ENCODE results near the gene LAMA3. TPM values are rescaled to one million over a fixed set of nuclear protein-coding genes. Genes with fewer than 3 reads are reported as not detected.

Gene LAMA3
- total and polyA plus RNA-seq, 2 donors (not counting 1 experiment from before 2014, with no cell fraction given), result 0.75 to 13.2 TPM

GRCh38 chr18:23851470-23852002, 162.3 kb downstream of the LAMA3 start:
- no peaks in the 10 kb centered on the region for H3K36me3 ChIP-seq (ENCODE audit: control insufficient read depth, insufficient read depth, low read length)
- peaks cover 2% of the 10 kb centered on the region for H3K27me3 ChIP-seq (ENCODE audit: control insufficient read depth, insufficient read depth, low read length)
- H4K20me1 ChIP-seq (ENCODE audit: control insufficient read depth, extremely low read depth, insufficient read depth, low read length), result no peaks in the 10 kb centered on the region
- no peaks in the 10 kb centered on the region for H3K79me2 ChIP-seq (ENCODE audit: control insufficient read depth, insufficient read depth, low read length)
- no peak overlapping the region for H3K9ac ChIP-seq (ENCODE audit: insufficient read depth, low read length)
- H3K27ac ChIP-seq (ENCODE audit: insufficient read depth, low read length), result no peak overlapping the region
- H3K4me3 ChIP-seq (replicated peaks in 1 of 4; ENCODE audit: control extremely low read depth in 1 of 4, insufficient read depth in 1 of 4, low read depth in 3 of 4, low read length in 4 of 4), result no peak overlapping the region
- no peak overlapping the region for H3K4me2 ChIP-seq (ENCODE audit: extremely low read depth, insufficient read depth, low read length)
- DNase-seq (ENCODE audit: low read depth in 2 of 2), result no peak
- no peak for TF ChIP-seq CTCF (conservative IDR thresholded peaks at IDR 0.05 in 1 of 2, IDR thresholded peaks at IDR 0.05 in 1 of 2; ENCODE audit: low read depth in 1 of 2, low read length in 2 of 2)
- TF ChIP-seq EZH2 (IDR thresholded peaks at IDR 0.05; ENCODE audit: low read length, missing control alignments), result no peak
- no peaks in the 10 kb centered on the region for H3K4me1 ChIP-seq (ENCODE audit: control insufficient read depth, extremely low read depth, insufficient read depth, low read length)
- no peak overlapping the region for H2AFZ ChIP-seq (ENCODE audit: low read length)
- no peaks in the 10 kb centered on the region for H3K9me3 ChIP-seq (ENCODE audit: control insufficient read depth, insufficient read depth, low read depth, low read length)

GRCh38 chr18:23852236-23853045, 163.2 kb downstream of the LAMA3 start:
- DNase-seq (ENCODE audit: low read depth in 2 of 2), result no peak
- TF ChIP-seq EZH2 (IDR thresholded peaks at IDR 0.05; ENCODE audit: low read length, missing control alignments), result no peak
- TF ChIP-seq CTCF (conservative IDR thresholded peaks at IDR 0.05 in 1 of 2, IDR thresholded peaks at IDR 0.05 in 1 of 2; ENCODE audit: low read depth in 1 of 2, low read length in 2 of 2), result no peak
- Histone ChIP-seq H2AFZ (ENCODE audit: low read length) (no peak overlapping the region), H3K36me3 (ENCODE audit: control insufficient read depth, insufficient read depth, low read length) (no peaks in the 10 kb centered on the region), H4K20me1 (ENCODE audit: control insufficient read depth, extremely low read depth, insufficient read depth, low read length) (no peaks in the 10 kb centered on the region), H3K27me3 (ENCODE audit: control insufficient read depth, insufficient read depth, low read length) (peaks cover 2% of the 10 kb centered on the region), H3K4me1 (ENCODE audit: control insufficient read depth, extremely low read depth, insufficient read depth, low read length) (no peaks in the 10 kb centered on the region), H3K9me3 (ENCODE audit: control insufficient read depth, insufficient read depth, low read depth, low read length) (no peaks in the 10 kb centered on the region), H3K79me2 (ENCODE audit: control insufficient read depth, insufficient read depth, low read length) (no peaks in the 10 kb centered on the region), H3K27ac (ENCODE audit: insufficient read depth, low read length) (no peak overlapping the region), H3K4me2 (ENCODE audit: extremely low read depth, insufficient read depth, low read length) (no peak overlapping the region), H3K4me3 (replicated peaks in 1 of 4; ENCODE audit: control extremely low read depth in 1 of 4, insufficient read depth in 1 of 4, low read depth in 3 of 4, low read length in 4 of 4) (no peak overlapping the region), H3K9ac (ENCODE audit: insufficient read depth, low read length) (no peak overlapping the region)

GRCh38 chr18:23853448-23854195, 164.4 kb downstream of the LAMA3 start:
- DNase-seq (ENCODE audit: low read depth in 2 of 2), result no peak
- H3K36me3 ChIP-seq (ENCODE audit: control insufficient read depth, insufficient read depth, low read length), result no peaks in the 10 kb centered on the region
- no peak overlapping the region for H3K4me3 ChIP-seq (replicated peaks in 1 of 4; ENCODE audit: control extremely low read depth in 1 of 4, insufficient read depth in 1 of 4, low read depth in 3 of 4, low read length in 4 of 4)
- H3K27ac ChIP-seq (ENCODE audit: insufficient read depth, low read length), result no peak overlapping the region
- H3K4me1 ChIP-seq (ENCODE audit: control insufficient read depth, extremely low read depth, insufficient read depth, low read length), result no peaks in the 10 kb centered on the region
- H3K9me3 ChIP-seq (ENCODE audit: control insufficient read depth, insufficient read depth, low read depth, low read length), result no peaks in the 10 kb centered on the region
- H3K9ac ChIP-seq (ENCODE audit: insufficient read depth, low read length), result no peak overlapping the region
- H2AFZ ChIP-seq (ENCODE audit: low read length), result no peak overlapping the region
- H3K27me3 ChIP-seq (ENCODE audit: control insufficient read depth, insufficient read depth, low read length), result peaks cover 2% of the 10 kb centered on the region
- TF ChIP-seq EZH2 (IDR thresholded peaks at IDR 0.05; ENCODE audit: low read length, missing control alignments) (no peak), CTCF (conservative IDR thresholded peaks at IDR 0.05 in 1 of 2, IDR thresholded peaks at IDR 0.05 in 1 of 2; ENCODE audit: low read depth in 1 of 2, low read length in 2 of 2) (no peak)
- no peaks in the 10 kb centered on the region for H4K20me1 ChIP-seq (ENCODE audit: control insufficient read depth, extremely low read depth, insufficient read depth, low read length)
- no peak overlapping the region for H3K4me2 ChIP-seq (ENCODE audit: extremely low read depth, insufficient read depth, low read length)
- no peaks in the 10 kb centered on the region for H3K79me2 ChIP-seq (ENCODE audit: control insufficient read depth, insufficient read depth, low read length)
